DND-41 (cell line): ENCODE data around the gene SLC27A2.

Experiments
- ATAC-seq: fragments of 200-7000 bp; cut with Tn5 transposase; 3 replicates; pipeline ENCODE4 v1.9.1; 2021; ENCODE audit warnings: low read depth; ENCODE audit not compliant: insufficient read depth
- DNase-seq: peaks from one replicate; pipeline ENCODE4 v3.0.0-alpha.2; 2020
- H2AFZ ChIP-seq: 2 replicates; pipeline ENCODE4 v1.6.0; 2012; ENCODE audit warnings: low read depth, low read length
- H3K27ac ChIP-seq: 2 replicates; pipeline ENCODE4 v1.5.1; 2012; ENCODE audit warnings: low read length, inconsistent platforms
- H3K27me3 ChIP-seq: fragments of 200-600 bp; sonication (generic); 2 replicates; pipeline ENCODE4 v1.6.0; 2012; ENCODE audit warnings: low read length, mild to moderate bottlenecking, inconsistent platforms; ENCODE audit not compliant: insufficient read depth, poor library complexity
- H3K36me3 ChIP-seq: 2 replicates; pipeline ENCODE4 v1.5.1; 2012; ENCODE audit warnings: low read length, inconsistent platforms; ENCODE audit not compliant: insufficient read depth
- H3K4me1 ChIP-seq: 2 replicates; pipeline ENCODE4 v1.5.1; 2012; ENCODE audit warnings: mild to moderate bottlenecking, low read length; ENCODE audit not compliant: insufficient read depth
- H3K4me2 ChIP-seq: 2 replicates; pipeline ENCODE4 v1.6.0; 2012; ENCODE audit warnings: mild to moderate bottlenecking, moderate library complexity, low read length, inconsistent platforms; ENCODE audit not compliant: insufficient read depth
- H3K4me3 ChIP-seq, 2 experiments: fragments of 200-600 bp in 1 of 2; shearing (Covaris generic) in 1 of 2; 2 replicates each; pipeline ENCODE4 v1.5.1; 2012 to 2016; ENCODE audit warnings: inconsistent platforms in 2 of 2, low read length in 2 of 2, mild to moderate bottlenecking in 2 of 2, low read depth in 1 of 2, moderate library complexity in 1 of 2
- H3K79me2 ChIP-seq: 2 replicates; pipeline ENCODE4 v1.6.0; 2012; ENCODE audit warnings: low read length, inconsistent platforms; ENCODE audit not compliant: insufficient read depth
- H3K9ac ChIP-seq: 2 replicates; pipeline ENCODE4 v1.6.0; 2012; ENCODE audit warnings: low read depth, mild to moderate bottlenecking, inconsistent platforms, low read length, moderate library complexity
- H3K9me3 ChIP-seq: 2 replicates; pipeline ENCODE4 v1.5.1; 2012; ENCODE audit warnings: low read length, moderate library complexity, mild to moderate bottlenecking, inconsistent platforms; ENCODE audit not compliant: insufficient read depth, severe bottlenecking
- H4K20me1 ChIP-seq: 2 replicates; pipeline ENCODE4 v1.6.0; 2012; ENCODE audit warnings: low read length; ENCODE audit not compliant: insufficient read depth
- EZH2 ChIP-seq: IDR thresholded peaks from 3 replicates; pipeline ENCODE4 v1.6.1; 2012; ENCODE audit warnings: borderline replicate concordance, low read depth, mild to moderate bottlenecking, moderate library complexity, low read length, inconsistent platforms; ENCODE audit not compliant: severe bottlenecking
- TF ChIP-seq, protein P1 (sequence below): IDR thresholded peaks from 2 replicates; pipeline ENCODE4 v1.5.1; 2012; ENCODE audit warnings: borderline replicate concordance, low read length, moderate library complexity, mild to moderate bottlenecking; ENCODE audit not compliant: poor library complexity, severe bottlenecking; ENCODE audit errors: extremely low read depth

The SLC27A2 gene

DNA sequence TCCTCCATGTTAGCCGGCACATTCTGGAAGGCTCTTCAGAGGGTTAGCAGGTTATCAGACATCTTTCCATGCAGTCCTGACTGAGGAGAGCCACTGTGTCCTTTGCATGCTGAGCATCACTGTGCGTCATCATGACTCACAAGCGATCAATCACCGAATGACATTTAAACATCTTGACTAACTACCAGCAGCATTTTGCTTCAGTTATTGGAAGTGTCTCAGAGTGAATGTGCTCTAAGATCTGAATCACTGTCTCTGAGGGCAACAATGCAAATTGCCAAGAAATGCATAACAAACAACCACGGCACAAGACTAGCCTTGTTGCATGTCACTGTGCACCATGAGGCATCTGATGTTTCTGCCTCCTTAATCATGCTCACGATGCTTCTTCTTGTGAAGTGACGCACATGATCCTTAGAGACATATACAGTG lies 44.6 kb upstream of the SLC27A2 start:
- Histone ChIP-seq H3K79me2 (no peaks in the 10 kb centered on the region), H4K20me1 (no peaks in the 10 kb centered on the region), H3K4me2 (no peak overlapping the region), H3K9ac (no peak overlapping the region), H3K36me3 (no peaks in the 10 kb centered on the region), H2AFZ (no peak overlapping the region), H3K27me3 (no peaks in the 10 kb centered on the region), H3K27ac (no peak overlapping the region), H3K4me1 (no peaks in the 10 kb centered on the region), H3K9me3 (no peaks in the 10 kb centered on the region), H3K4me3 (no peak overlapping the region)
- DNase-seq = no peak
- no peak for ATAC-seq
- no peak for TF ChIP-seq EZH2
- TF ChIP-seq, protein P1, sequence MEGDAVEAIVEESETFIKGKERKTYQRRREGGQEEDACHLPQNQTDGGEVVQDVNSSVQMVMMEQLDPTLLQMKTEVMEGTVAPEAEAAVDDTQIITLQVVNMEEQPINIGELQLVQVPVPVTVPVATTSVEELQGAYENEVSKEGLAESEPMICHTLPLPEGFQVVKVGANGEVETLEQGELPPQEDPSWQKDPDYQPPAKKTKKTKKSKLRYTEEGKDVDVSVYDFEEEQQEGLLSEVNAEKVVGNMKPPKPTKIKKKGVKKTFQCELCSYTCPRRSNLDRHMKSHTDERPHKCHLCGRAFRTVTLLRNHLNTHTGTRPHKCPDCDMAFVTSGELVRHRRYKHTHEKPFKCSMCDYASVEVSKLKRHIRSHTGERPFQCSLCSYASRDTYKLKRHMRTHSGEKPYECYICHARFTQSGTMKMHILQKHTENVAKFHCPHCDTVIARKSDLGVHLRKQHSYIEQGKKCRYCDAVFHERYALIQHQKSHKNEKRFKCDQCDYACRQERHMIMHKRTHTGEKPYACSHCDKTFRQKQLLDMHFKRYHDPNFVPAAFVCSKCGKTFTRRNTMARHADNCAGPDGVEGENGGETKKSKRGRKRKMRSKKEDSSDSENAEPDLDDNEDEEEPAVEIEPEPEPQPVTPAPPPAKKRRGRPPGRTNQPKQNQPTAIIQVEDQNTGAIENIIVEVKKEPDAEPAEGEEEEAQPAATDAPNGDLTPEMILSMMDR = no peak

DNA sequence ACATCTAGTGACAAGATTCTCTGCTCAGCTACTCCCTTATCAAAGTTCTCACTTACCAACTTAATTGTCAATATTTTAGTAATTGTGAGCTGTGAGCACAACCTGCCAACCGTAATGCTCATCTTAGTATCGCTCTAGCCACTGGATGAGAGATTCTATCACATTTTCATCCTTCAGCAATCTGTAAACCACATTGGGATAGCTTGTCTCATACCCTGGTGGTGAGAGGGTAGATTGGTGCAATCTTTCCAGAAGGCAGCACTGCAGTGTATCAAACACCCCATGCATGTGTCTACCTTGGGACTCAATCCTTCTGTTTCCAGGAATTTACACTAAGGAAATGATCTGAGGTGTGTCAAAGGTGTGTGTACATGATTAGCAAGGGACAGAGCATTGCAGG lies 44.1 kb upstream of the SLC27A2 start:
- H3K27me3 ChIP-seq = no peaks in the 10 kb centered on the region
- H3K4me3 ChIP-seq = no peak overlapping the region
- H3K9ac ChIP-seq = no peak overlapping the region
- no peak for ATAC-seq
- TF ChIP-seq, protein P1 = no peak
- TF ChIP-seq EZH2 = no peak
- no peak overlapping the region for H2AFZ ChIP-seq
- H3K27ac ChIP-seq = no peak overlapping the region
- H3K9me3 ChIP-seq = no peaks in the 10 kb centered on the region
- no peak overlapping the region for H3K4me2 ChIP-seq
- no peak for DNase-seq
- H4K20me1 ChIP-seq = no peaks in the 10 kb centered on the region
- H3K79me2 ChIP-seq = no peaks in the 10 kb centered on the region
- H3K4me1 ChIP-seq = no peaks in the 10 kb centered on the region
- H3K36me3 ChIP-seq = no peaks in the 10 kb centered on the region

DNA sequence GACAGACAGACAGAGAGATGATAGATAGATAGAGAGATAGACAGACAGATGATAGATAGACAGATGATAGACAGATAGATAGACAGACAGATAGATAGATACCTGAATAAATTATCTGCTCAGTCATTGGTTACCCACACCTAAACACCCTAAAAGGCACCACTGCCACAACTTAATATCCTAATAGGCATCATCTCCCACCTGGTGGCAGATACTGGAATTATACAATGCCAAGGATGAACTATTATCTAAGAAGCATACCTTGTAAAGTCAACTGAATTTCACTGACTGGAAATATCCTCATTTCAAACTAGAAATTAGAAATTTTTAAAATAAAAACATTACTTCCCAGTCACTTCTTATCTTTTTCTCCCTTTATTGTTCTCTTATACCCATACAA lies 43.6 kb upstream of the SLC27A2 start:
- no peak overlapping the region for H3K27ac ChIP-seq
- H3K9ac ChIP-seq = no peak overlapping the region
- DNase-seq = no peak

More for the DNA sequence above, 43.6 kb upstream of the SLC27A2 start:
- no peaks in the 10 kb centered on the region for H3K36me3 ChIP-seq
- no peak overlapping the region for H3K4me3 ChIP-seq
- TF ChIP-seq EZH2 = no peak
- TF ChIP-seq, protein P1 = peak; percentile 10
- H2AFZ ChIP-seq = no peak overlapping the region
- H3K4me2 ChIP-seq = no peak overlapping the region
- no peaks in the 10 kb centered on the region for H3K9me3 ChIP-seq
- H3K4me1 ChIP-seq = no peaks in the 10 kb centered on the region
- H3K27me3 ChIP-seq = no peaks in the 10 kb centered on the region
- H3K79me2 ChIP-seq = no peaks in the 10 kb centered on the region
- no peaks in the 10 kb centered on the region for H4K20me1 ChIP-seq
- ATAC-seq = no peak
